Heart left ventricle (tissue), 16 donors: ENCODE results near the gene PADI2. TPM values are rescaled to one million over a fixed set of nuclear protein-coding genes. Genes with fewer than 3 reads are reported as not detected.
A peak's percentile ranks its signal among the peaks of the same experiment; 100 is the strongest.

Experiments used
- ATAC-seq, 4 donors: fragments of 200-7000 bp; cut with Tn5 transposase; one replicate each; pipeline ENCODE4 v1.9.1; 2020 to 2022; ENCODE audit warnings: moderate library complexity in 4 of 4, mild to moderate bottlenecking in 3 of 4, moderate number of reproducible peaks in 1 of 4
- DNase-seq, 5 donors: peaks; one replicate each; pipeline ENCODE4 v3.0.0-alpha.2; 2020
- H3K27ac ChIP-seq, 12 donors: fragments of 200-600 bp; sonication (generic) in 4 of 12; one replicate each; pipeline versions ENCODE4 v1.5.0 to v1.8.0; 2016 to 2022; ENCODE audit warnings: mild to moderate bottlenecking in 2 of 12
- H3K27me3 ChIP-seq, 9 donors: fragments of 200-600 bp; sonication (generic) in 2 of 9; one replicate each; pipeline versions ENCODE4 v1.5.1 to v1.8.0; 2016 to 2022; ENCODE audit warnings: mild to moderate bottlenecking in 3 of 9
- H3K36me3 ChIP-seq, 9 donors: fragments of 200-600 bp; sonication (generic) in 2 of 9; one replicate each; pipeline versions ENCODE4 v1.5.0 to v1.8.0; 2018 to 2022; ENCODE audit warnings: mild to moderate bottlenecking in 2 of 9
- H3K4me1 ChIP-seq, 12 donors: fragments of 200-600 bp; sonication (generic) in 4 of 12; one replicate each; pipeline versions ENCODE4 v1.5.0 to v1.8.0; 2016 to 2022; ENCODE audit warnings: mild to moderate bottlenecking in 3 of 12
- H3K4me3 ChIP-seq, 12 donors: fragments of 200-600 bp; sonication (generic) in 4 of 12; one replicate each; pipeline versions ENCODE4 v1.5.0 to v1.8.0; 2017 to 2022; ENCODE audit warnings: mild to moderate bottlenecking in 9 of 12, moderate library complexity in 4 of 12
- H3K9me3 ChIP-seq, 12 donors: fragments of 200-600 bp; sonication (generic) in 4 of 12; one replicate each; pipeline versions ENCODE4 v1.5.0 to v1.8.0; 2016 to 2022; ENCODE audit warnings: mild to moderate bottlenecking in 1 of 12
- POLR2A ChIP-seq, 2 donors: fragments of 450-650 bp; IDR thresholded peaks; one replicate each; pipeline ENCODE4 v1.6.1; 2017; ENCODE audit warnings: antibody characterized with exemption in 2 of 2, mild to moderate bottlenecking in 2 of 2, moderate library complexity in 2 of 2
- WGBS, 4 donors: extraction: QIAGEN DNeasy Blood & Tissue Kit in 2 of 4; methylation state at CpG; one replicate each; pipeline versions ENCODE4 v1.1.5 to v1.1.7; 2013 to 2018; 5-methylcytosine and 5-hydroxymethylcytosine counted together
- intact Hi-C, 10 donors: fragments of 100-400 bp; cut with DNase I; formaldehyde crosslinking; loops; one replicate each; pipeline versions ENCODE4 v1.11.1 to v1.14.2; 2022
- polyA plus RNA-seq, 2 donors: library from polyadenylated mRNA; stranded (reverse); fragments of 200-250 nt; gene quantifications; one replicate each; pipeline ENCODE4 v1.2.3, GENCODE V29; 2013
- total RNA-seq, 9 donors: library from RNA; depleted of rRNA in 2 of 9; stranded (reverse); fragments of >200 nt in 2 of 9; fragmentation: NEBNext Ultra II Directional in 3 of 9; extraction: Animal tissue kit (Norgen Biotek cat#: 25700) in 3 of 9; gene quantifications; one replicate each; pipeline versions ENCODE4 v1.1.0 to v1.2.4, GENCODE V29; 2016 to 2023
- TF ChIP-seq, protein P1 (sequence below), 12 donors: fragments of 200-600 bp; sonication (generic) in 4 of 12; IDR thresholded peaks; one replicate each; pipeline versions ENCODE4 v1.5.0 to v1.8.0; 2018 to 2022; ENCODE audit warnings: antibody characterized with exemption in 12 of 12, mild to moderate bottlenecking in 5 of 12
- donor health status: ischemic (EF 13 %, LVEDD 7.1; RV severe dilation, severe dysfunction).
- donor health status: healthy with polysubstance abuse.
- donor health status: DM: no; HTN: yes; CAD: no.
- donor health status: DM: no; HTN: no; CAD: no.
- donor health status: ischemic (EF 25% LVEDD 6.9; RV normal size, moderate dysfunction).
- donor health status: ischemic (EF 25% LVEDD 5.7; RV mildly dilated, moderate dysfunction).
- donor health status: healthy.
- donor health status: DM: yes; HTN: yes; CAD: no.
- donor health status: ischemic (EF 35%, LVEDD 5.7; RV mildly dilated, moderate dysfunction).
- donor health status: nonischemic (EF 11% LVEDD 7.7; RV severe dilation, severe dysfunction).
- donor health status: DM: yes; HTN: yes; CAD: no.
- donor health status: PGD.
- donor health status: ischemic (EF 29% LVEDD 5.4; RV normal size, mild dysfunction).
- donor health status: nonischemic (EF 23%, LVEDD 6.1; RV moderate dilation, normal function).

PADI2 gene
- total and polyA plus RNA-seq, 11 donors = 0.08 to 2.0 (median 0.49) TPM

DNA sequence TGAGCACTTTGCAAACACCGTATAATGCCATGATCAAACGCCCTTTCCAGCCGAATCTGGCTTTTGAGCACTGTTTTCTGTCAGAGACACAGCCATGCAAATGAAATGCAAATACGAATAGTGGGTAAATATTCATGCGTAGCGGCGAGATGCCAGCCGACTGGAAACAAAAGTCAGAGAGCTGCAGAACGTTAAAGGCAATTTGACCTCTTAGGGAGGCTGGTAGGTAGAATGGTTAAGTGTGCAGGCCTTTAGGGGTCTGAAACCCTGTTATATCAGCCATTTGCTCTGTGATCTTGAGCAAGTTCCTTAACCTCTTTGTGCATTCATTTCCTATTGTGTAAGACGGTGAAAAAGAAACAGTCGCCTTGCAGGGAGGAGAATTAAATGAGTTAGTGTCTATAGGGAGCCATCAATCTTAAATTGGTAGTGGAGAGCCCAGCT lies 58.9 kb downstream of the PADI2 start:
- peak overlapping the region in 1 of 12 donors; percentile 38 for H3K27ac ChIP-seq
- H3K27me3 ChIP-seq = no peaks in the 10 kb centered on the region
- no peak for TF ChIP-seq POLR2A (IDR thresholded peaks at IDR 0.05)
- TF ChIP-seq, protein P1, sequence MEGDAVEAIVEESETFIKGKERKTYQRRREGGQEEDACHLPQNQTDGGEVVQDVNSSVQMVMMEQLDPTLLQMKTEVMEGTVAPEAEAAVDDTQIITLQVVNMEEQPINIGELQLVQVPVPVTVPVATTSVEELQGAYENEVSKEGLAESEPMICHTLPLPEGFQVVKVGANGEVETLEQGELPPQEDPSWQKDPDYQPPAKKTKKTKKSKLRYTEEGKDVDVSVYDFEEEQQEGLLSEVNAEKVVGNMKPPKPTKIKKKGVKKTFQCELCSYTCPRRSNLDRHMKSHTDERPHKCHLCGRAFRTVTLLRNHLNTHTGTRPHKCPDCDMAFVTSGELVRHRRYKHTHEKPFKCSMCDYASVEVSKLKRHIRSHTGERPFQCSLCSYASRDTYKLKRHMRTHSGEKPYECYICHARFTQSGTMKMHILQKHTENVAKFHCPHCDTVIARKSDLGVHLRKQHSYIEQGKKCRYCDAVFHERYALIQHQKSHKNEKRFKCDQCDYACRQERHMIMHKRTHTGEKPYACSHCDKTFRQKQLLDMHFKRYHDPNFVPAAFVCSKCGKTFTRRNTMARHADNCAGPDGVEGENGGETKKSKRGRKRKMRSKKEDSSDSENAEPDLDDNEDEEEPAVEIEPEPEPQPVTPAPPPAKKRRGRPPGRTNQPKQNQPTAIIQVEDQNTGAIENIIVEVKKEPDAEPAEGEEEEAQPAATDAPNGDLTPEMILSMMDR (IDR thresholded peaks at IDR 0.05) = no peak
- WGBS, 4 donors = 47 to 61% (median 56%) methylated on average over 11 of the region's 11 CpGs
- no peak overlapping the region for H3K4me3 ChIP-seq
- DNase-seq (no peak), ATAC-seq (no peak)
- peaks cover 0 to 10% (median 3%) of the 10 kb centered on the region in 12 donors for H3K9me3 ChIP-seq
- intact Hi-C loops = loop anchor here in 5 of 10 donors (2.0 to 10.0 kb wide), 3 partner anchors 62 to 176 kb away; no protein-coding TSS in a partner anchor
- H3K4me1 ChIP-seq = peaks cover 0 to 20% (median 2%) of the 10 kb centered on the region in 12 donors
- H3K36me3 ChIP-seq = no peaks in the 10 kb centered on the region

DNA sequence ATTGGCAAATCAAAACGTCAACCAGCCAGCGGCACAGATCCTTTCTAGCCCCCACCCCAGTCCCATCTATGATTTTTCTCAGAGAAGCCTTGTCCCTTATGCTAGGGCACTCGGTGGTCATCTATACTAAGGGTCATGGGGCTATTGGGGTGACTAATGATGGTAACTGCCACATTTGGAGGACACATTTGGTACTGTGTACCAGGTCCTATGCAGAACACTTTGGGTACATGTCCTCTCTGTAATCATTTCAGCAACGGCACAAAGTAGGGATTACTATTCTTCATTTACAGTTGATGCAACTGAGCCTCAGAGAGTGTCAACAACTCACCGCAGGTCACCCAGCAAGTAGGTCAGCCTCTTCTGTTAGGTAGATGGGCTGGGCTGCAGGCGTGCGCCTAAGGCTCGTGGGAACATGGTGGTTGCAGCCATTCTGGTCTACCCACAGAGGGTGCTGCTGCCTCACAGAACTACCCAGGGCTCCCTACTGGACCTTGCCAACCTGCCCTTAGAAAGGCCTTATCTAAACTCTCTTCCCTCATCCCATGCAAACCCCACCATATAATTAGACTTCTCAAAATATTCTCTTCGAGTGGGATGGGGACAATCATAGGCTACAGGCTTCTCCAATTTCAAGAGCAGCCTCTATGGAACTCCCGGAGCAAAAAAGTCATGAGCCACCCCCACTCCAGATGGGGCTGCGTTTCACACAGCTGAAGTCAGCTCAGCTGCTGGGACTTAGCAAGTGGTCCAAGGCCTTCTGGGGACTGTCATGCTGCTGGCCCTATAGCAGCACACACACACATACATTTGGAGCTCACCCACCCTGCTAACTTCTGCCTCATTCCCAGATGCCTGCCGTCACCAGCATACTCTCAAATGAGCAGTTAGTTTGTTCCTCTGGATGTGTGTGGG lies 59.6 kb downstream of the PADI2 start:
- H3K36me3 ChIP-seq = no peaks in the 10 kb centered on the region
- no peaks in the 10 kb centered on the region for H3K27me3 ChIP-seq
- peaks cover 0 to 20% (median 2%) of the 10 kb centered on the region in 12 donors for H3K4me1 ChIP-seq
- 38 to 43% (median 40%) methylated on average over 10 to 12 of the region's 12 CpGs for WGBS, 4 donors
- ATAC-seq (peak; percentile 78 to 90 (median 88)), DNase-seq (peak; percentile 50 to 83 (median 55))
- H3K27ac ChIP-seq = peak overlapping the region in 1 of 12 donors; percentile 38
- peaks cover 0 to 4% (median 0%) of the 10 kb centered on the region in 12 donors for H3K9me3 ChIP-seq
- no peak overlapping the region for H3K4me3 ChIP-seq
- intact Hi-C loops = loop anchor here (1.0 to 10.0 kb wide), 8 partner anchors 63 to 348 kb away; no protein-coding TSS in a partner anchor
- no peak for TF ChIP-seq POLR2A (IDR thresholded peaks at IDR 0.05)
- TF ChIP-seq, protein P1 (IDR thresholded peaks at IDR 0.05) = peak; percentile 45 to 72 (median 64)

DNA sequence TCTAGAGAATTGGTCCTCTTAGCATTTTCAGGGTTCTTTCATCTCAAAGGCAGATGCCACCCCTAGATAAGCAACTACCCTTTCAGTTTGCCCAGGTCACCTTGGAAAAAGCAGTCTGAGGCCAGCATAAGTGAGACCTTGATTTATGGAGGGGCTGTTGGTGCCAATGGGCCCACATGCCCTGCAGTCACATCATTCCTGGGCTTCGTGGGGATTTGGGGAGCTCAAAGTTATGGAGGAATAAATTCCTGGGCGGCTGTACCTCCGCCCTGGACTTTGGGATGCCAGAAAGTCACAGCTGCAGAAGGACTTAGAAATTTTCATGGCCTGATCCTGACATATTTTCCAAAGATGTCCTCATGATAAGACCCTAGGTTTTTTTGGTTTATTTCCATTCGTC lies 62.7 kb downstream of the PADI2 start:
- H3K27me3 ChIP-seq = no peaks in the 10 kb centered on the region
- peaks cover 0 to 33% (median 15%) of the 10 kb centered on the region in 12 donors for H3K4me1 ChIP-seq
- DNase-seq (no peak), ATAC-seq (no peak)
- H3K4me3 ChIP-seq = no peak overlapping the region
- WGBS, 4 donors = 75 to 87% (median 84%) methylated on average over 4 of the region's 4 CpGs
- H3K9me3 ChIP-seq = no peaks in the 10 kb centered on the region
- peaks cover 0 to 7% (median 0%) of the 10 kb centered on the region in 9 donors for H3K36me3 ChIP-seq
- H3K27ac ChIP-seq = no peak overlapping the region
- TF ChIP-seq, protein P1 (IDR thresholded peaks at IDR 0.05) = no peak
- no peak for TF ChIP-seq POLR2A (IDR thresholded peaks at IDR 0.05)
- intact Hi-C loops = loop anchor here in 4 of 10 donors (5.0 kb wide), 3 partner anchors 181 to 351 kb away; no protein-coding TSS in a partner anchor

DNA sequence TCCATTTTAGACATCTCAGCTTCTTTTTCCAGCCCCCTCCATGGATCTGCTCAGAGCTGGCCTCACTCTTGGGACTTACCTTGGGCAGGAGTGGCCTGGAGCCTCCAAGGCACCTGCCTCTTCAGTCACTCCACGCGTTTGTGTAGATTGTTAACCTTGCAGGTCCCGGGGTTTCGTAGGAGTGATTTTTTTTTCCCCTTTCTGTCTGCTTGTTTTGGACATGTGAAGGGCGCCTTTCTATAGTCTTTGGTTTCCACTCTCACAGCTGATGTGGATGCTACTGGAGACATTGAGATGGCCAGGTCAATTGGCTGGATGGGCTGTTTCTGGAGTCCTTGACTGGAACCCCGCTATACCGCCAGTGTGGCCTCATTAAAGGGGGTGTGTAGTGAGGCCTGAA lies 63.5 kb downstream of the PADI2 start:
- WGBS, 4 donors = 87 to 96% (median 94%) methylated on average over 7 of the region's 7 CpGs
- DNase-seq (no peak), ATAC-seq (no peak)
- intact Hi-C loops = loop anchor here in 4 of 10 donors (5.0 kb wide), 3 partner anchors 182 to 352 kb away; no protein-coding TSS in a partner anchor
- H3K36me3 ChIP-seq = peaks cover 0 to 14% (median 6%) of the 10 kb centered on the region in 9 donors
- H3K27me3 ChIP-seq = no peaks in the 10 kb centered on the region
- peaks cover 0 to 32% (median 21%) of the 10 kb centered on the region in 12 donors for H3K4me1 ChIP-seq
- TF ChIP-seq POLR2A (IDR thresholded peaks at IDR 0.05) = no peak
- TF ChIP-seq, protein P1 (IDR thresholded peaks at IDR 0.05) = no peak
- H3K9me3 ChIP-seq = no peaks in the 10 kb centered on the region
- H3K27ac ChIP-seq = no peak overlapping the region
- no peak overlapping the region for H3K4me3 ChIP-seq
